ENCODE results near the gene AIDA.
"Not testable (repeated sequence)": the region's sequence is repeated elsewhere in the genome, so short reads cannot be mapped to it uniquely, and the experiment has no call there.

Gene AIDA

DNA sequence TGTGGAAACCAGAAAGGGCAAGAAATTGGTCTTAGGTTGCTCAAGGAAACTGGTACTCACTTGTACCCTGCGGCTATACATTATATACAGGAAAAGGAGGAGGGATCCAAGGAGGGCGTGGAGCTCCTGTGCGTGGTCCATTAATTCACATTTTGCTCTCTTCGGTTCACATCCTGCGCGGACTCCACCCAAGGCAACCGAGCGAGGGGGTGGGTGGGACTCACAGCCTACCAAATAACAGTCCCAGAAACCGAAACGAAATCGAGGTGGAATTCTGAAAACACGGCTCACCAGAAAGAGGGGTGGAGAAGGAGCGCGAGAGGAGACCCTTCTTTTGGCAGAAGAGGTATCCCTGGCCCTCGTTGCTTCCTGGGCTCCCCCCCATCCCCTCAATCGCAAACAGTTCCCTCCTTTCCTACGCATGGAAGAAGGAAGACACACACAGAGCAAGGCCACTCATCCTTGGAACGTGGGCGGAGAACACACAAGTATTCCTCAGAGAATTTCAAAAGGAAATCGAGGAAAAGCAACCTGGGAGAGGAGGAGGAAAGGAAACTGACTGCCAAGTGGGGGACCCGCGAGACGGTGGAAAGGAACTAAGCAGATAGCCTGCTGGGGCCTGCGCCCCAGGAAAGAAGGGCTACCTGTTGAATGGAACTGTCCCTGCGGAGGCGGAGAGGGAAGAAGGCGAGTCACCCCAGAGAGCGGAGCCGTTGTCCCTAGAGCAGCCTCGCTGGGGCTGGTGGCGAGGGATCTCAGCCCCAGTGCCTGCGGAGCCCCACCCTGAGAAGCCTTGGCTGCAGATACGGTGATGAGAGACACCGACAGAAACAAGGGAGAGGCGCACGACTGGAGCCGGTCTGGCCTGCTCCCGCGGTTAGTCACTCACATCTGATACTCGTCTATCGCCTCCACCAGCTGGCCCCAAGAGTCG, 705 bp downstream of the AIDA start:
- DNase-seq = peak; percentile 67

DNA sequence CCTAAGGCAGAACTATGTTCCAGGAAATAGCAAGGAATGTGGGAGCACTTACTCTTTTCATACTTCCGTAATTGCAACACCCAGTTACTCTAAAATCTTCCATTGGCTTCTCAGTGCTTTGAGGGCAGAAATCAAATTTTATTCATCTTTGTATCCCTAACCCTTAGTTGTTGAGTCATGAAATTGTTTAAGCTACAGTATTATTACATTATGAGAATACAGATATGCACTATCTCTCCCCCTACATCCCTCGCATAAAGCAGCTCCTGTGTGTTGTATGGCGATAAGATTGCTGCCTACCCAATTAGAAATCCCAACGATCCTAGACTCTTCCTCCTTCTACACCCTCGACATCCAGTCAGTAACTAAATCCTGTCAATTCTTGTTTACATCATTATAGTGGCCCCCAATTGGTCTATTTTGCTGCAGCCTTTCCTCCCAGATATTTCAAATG, 2.6 kb downstream of the AIDA start:
- no peak for DNase-seq

- no peak for DNase-seq
Measured at GRCh38 chr1:222706815-222707214, 5.5 kb downstream of the AIDA start.

- DNase-seq = no peak
Measured at GRCh38 chr1:222704260-222704659, 8.0 kb downstream of the AIDA start.

DNA sequence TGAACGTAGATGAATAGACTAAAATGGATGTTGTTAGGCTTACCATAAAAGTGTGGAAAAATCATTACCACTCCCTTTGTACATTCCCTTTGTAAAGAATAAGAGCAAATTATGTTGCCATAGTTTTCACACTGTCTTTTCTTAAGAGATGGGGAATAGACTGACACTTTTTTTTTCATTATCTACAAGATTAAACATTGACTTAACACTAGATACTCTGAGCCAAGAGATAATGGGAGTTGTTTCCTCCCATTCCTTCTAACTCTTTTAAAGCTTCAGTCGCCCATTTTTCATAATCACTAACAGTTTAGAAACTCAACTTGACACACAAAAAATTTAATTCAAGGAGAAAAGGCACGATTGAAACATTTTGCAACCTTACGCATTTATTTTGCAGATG, 10.1 kb downstream of the AIDA start:
- DNase-seq = no peak

DNA sequence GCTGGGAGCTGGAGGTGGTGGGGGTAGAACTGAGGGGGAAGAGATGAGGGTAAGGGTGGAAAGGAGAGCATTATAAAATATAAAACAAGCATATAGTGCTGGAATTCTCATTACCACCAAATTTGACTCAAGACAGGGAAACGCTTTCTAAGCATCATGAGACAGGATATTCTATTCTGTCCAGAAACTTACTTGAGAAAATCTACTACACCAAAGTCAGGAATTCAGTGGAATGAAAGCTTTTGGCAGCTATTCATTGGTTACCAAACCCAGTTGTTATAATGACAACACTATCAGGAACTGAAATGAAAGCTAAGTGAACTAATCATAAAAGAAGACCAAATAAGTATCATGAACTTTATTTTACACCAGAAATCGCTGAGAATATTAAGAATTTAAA, 14.5 kb downstream of the AIDA start:
- DNase-seq = no peak

DNA sequence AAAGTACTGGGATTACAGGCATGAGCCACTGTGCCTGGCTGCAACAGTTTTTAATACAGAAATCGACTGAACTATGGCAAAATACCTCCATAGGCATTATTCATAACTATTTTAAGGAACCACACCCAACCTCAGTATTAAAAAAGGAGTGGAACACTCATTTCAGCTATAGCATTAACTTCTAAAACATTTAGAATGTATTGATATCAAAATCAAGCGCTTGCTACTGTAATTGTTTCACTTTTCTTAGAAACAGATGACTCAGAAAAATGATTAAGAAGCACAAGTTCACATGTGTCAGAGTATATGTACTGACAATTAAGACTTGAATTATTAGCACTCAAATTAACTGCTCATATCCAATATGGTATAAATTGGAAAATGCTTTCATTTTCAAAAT, 15.1 kb downstream of the AIDA start:
- no peak for DNase-seq

GRCh38 chr1:222696741-222697140, 15.6 kb downstream of the AIDA start:
- DNase-seq = no peak

DNA sequence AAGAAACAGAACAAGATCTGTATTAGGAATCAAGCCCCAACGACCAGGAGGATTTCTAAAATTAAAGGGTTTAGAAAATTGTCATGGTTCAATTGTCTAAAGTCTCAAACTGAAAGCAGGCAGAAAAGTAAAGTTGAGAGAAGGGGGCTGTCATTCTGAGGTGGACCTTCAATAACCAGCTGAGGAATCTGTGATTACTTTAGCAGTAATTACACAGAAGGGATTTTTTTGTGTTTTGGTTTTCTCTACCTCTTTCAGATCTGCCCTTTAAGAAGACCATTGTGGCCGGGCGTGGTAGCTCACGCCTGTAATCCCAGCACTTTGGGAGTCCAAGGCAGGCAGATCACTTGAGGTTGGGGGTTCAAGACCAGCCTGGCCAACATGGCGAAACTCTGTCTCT, 17.4 kb downstream of the AIDA start:
- no peak for DNase-seq

GRCh38 chr1:222691016-222691415, 21.3 kb downstream of the AIDA start:
- no peak for DNase-seq

DNA sequence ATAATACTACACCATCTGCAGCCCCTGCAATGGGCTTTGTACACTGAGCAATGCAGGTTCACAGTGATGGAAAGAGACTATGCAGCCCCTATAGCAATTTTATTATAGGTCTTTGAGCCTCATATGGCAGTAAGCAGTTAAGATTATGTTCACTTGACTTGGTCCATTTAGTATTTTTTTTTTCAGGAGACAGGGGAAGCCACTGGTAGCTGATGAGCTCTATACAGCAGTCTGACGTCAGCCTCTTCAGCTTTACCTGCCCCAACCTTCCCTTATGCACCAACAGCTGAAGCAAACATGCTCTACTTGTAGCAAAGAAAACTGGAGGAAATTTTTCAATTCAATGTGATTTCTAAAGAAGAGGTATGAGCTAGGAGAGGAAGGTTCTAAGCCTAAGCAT, 32.2 kb downstream of the AIDA start:
- no peak for DNase-seq

DNA sequence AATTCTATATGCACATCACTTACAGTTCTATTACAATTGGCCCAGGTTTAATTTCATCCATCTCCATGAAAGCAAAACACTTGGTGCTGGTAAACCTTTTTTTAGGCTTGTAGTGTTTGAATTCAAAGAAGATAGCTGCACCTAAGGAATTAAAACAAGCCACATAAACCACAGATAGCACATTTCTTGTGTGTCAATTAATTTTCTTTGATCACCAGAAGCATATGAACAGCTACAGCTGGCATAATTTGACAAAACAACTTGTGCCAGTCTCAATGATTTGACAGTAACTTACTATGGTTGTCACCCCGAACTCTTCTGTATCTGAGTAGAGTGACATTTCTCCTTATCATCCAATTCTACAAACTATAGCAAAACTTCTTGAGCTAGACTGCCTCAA, 42.2 kb downstream of the AIDA start:
- no peak for DNase-seq

- DNase-seq = not testable (repeated sequence)
Measured at GRCh38 chr1:222669107-222669506, 43.2 kb downstream of the AIDA start.

- DNase-seq = not testable (repeated sequence)
Measured at GRCh38 chr1:222668184-222668583, 44.1 kb downstream of the AIDA start.

GRCh38 chr1:222665964-222666363, 46.3 kb downstream of the AIDA start:
- no peak for DNase-seq

DNA sequence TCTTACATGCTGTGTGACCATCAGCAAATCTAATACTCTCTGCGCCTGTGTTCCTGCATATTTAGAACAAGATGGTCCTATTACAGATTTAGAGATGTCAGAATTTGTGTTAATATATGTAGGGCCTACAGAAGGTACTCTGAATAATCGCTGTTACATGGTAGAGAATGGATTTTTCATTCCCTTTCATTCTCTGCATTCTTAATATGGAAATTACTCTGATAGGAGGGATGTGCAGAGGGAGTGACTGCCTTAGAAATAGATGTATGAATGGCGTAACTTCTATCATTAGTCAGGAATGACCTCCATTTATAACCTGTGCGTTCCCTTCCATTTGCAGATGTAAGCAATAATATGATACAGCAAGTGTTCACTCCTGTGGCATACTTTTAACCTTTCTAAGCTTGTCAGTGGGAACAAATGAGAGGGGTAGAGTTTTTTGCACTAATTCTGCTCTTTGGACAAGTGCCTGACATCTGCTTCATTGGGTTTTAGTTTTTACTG, 48.8 kb downstream of the AIDA start:
- no peak for DNase-seq

GRCh38 chr1:222657899-222658298, 54.4 kb downstream of the AIDA start:
- DNase-seq = no peak

GRCh38 chr1:222656391-222657155, 55.7 kb downstream of the AIDA start:
- DNase-seq = no peak

- DNase-seq = peak; percentile 72
Measured at GRCh38 chr1:222654849-222655248, 57.4 kb downstream of the AIDA start.

- peak; percentile 28 for DNase-seq
Measured at GRCh38 chr1:222653178-222653827, 59.0 kb downstream of the AIDA start.

DNA sequence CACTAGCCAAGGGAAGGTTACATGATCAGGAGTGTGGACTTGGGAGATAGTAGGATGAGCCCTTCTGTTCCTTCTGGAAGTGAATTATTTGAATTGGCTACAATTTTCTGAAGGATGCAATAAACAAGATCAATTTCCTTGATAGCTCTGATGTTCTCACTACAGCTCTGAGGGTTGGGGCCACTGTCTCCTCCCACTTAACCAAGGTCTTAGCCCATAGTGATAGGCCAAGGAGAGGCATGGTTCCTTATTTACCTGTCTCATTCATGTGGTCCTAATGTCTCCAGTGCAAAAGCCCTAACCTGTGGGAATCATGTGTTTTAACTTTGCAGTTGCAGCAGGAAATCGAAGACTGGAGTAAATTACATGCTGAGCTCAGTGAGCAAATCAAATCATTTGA, 59.6 kb downstream of the AIDA start:
- no peak for DNase-seq

GRCh38 chr1:222644636-222644980, 67.7 kb downstream of the AIDA start:
- DNase-seq = no peak

DNA sequence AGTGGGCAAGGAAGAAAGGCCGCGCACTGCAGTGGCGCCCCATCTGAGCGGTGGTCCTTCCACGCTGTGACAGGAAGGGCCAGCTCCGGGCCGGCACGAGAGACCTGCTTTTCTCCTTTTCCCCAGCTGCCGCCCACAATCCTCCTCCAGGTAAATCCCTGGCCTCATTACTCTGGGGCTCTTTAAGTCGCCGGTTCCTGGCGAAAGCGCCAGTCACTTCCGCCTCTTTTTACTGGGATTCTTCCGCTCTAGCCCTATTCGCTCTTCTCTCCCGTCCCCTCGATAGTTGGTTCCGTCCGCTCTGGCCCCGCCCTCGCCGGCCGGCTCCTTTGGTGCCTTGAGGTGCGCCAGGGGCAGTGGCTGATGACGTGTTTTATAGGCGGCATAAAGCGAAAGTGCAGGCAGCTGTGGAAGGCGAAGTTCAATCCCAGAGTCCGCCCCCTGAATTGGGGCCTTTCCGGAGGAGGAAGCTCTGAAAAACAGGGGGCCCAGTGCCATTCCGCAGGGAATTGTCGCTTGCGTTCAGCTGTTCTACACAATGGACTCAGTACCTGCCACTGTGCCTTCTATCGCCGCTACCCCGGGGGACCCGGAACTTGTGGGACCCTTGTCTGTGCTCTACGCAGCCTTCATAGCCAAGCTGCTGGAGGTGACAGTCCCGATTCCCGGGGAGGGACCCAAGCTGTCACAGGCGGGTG, 68.2 kb downstream of the AIDA start:
- DNase-seq = peak; percentile 98
